GM12878 (cell line): ENCODE results near the gene RPL29. TPM values are rescaled to one million over a fixed set of nuclear protein-coding genes. Genes with fewer than 3 reads are reported as not detected.

ENCODE experiments used
- ATAC-seq: fragments of 200-7000 bp; cut with Tn5 transposase; 3 replicates; pipeline ENCODE4 v1.9.1; 2020; ENCODE audit warnings: mild to moderate bottlenecking, moderate library complexity
- BruUV-seq: library from RNA; stranded (reverse); fragments of 400-500 nt; replicated peaks from 2 replicates; lab custom pipeline; 2021; lab: Mats Ljungman, UMichigan
- CTCF ChIA-PET: fragments of 300-600 bp; sonication (Branson Sonifier 250); formaldehyde crosslinking; extraction: SDS; loops from one replicate; lab custom pipeline; 2021; ENCODE audit warnings: inconsistent platforms; lab: Yijun Ruan, JAX
- POLR2A ChIA-PET: fragments of 350-600 bp; formaldehyde crosslinking; extraction: SDS; loops from one replicate; lab custom pipeline; 2021; ENCODE audit warnings: inconsistent platforms; lab: Charles Lee
- RAD21 ChIA-PET: fragments of 300-600 bp; sonication (Branson Sonifier 250); formaldehyde crosslinking; loops from one replicate; lab custom pipeline; 2023; ENCODE audit warnings: antibody characterized with exemption; ENCODE audit not compliant: unreplicated experiment; lab: Charles Lee
- SMC1A ChIA-PET: fragments of 300-600 bp; sonication (Branson Sonifier 250); formaldehyde crosslinking; loops from one replicate; lab custom pipeline; 2023; ENCODE audit not compliant: unreplicated experiment, uncharacterized antibody; lab: Charles Lee
- DNase-seq: peaks from one replicate; pipeline ENCODE4 v3.0.0-alpha.2; 2011; ENCODE audit warnings: low read depth, low spot score
- FAIRE-seq: peaks from 3 replicates; lab custom pipeline; 2011; peaks lifted over from hg19 to GRCh38; lab: Jason Lieb, UNC
- H2AFZ ChIP-seq: 2 replicates; pipeline ENCODE4 v1.6.0; 2011; ENCODE audit warnings: low read depth, low read length, control low read depth; ENCODE audit not compliant: control insufficient read depth
- H3K27ac ChIP-seq: 2 replicates; pipeline ENCODE4 v1.5.1; 2011; ENCODE audit warnings: control low read depth; ENCODE audit not compliant: control insufficient read depth, insufficient read depth
- H3K27me3 ChIP-seq, 2 experiments: replicated peaks in 1 of 2; 2 replicates each; pipeline versions ENCODE4 v1.6.0 to v1.6.1; 2011; ENCODE audit warnings: low read length in 1 of 2; ENCODE audit not compliant: control insufficient read depth in 2 of 2, insufficient read depth in 2 of 2
- H3K36me3 ChIP-seq, 2 experiments: 2 replicates each; pipeline ENCODE4 v1.5.1; 2011; ENCODE audit warnings: low read length in 1 of 2; ENCODE audit not compliant: control insufficient read depth in 2 of 2, insufficient read depth in 2 of 2
- H3K4me1 ChIP-seq: 2 replicates; pipeline ENCODE4 v1.6.1; 2011; ENCODE audit warnings: mild to moderate bottlenecking, low read length, moderate library complexity, mixed read lengths; ENCODE audit not compliant: control insufficient read depth, insufficient read depth
- H3K4me2 ChIP-seq: 2 replicates; pipeline ENCODE4 v1.6.0; 2011; ENCODE audit warnings: control low read depth; ENCODE audit not compliant: control insufficient read depth, insufficient read depth
- H3K4me3 ChIP-seq: fragments of 200-600 bp; sonication (generic); 2 replicates; pipeline ENCODE4 v1.5.1; 2016
- H3K79me2 ChIP-seq: 2 replicates; pipeline ENCODE4 v1.6.0; 2011; ENCODE audit warnings: low read length; ENCODE audit not compliant: control insufficient read depth, insufficient read depth
- H3K9ac ChIP-seq: 2 replicates; pipeline ENCODE4 v1.8.0; 2011; ENCODE audit warnings: low read length, control low read depth, mixed read lengths; ENCODE audit not compliant: control insufficient read depth, insufficient read depth
- H3K9me3 ChIP-seq: replicated peaks from 3 replicates; pipeline ENCODE4 v1.5.1; 2011; ENCODE audit warnings: mild to moderate bottlenecking, low read length; ENCODE audit not compliant: control insufficient read depth, insufficient read depth
- H4K20me1 ChIP-seq: 2 replicates; pipeline ENCODE4 v1.6.0; 2011; ENCODE audit not compliant: control insufficient read depth, insufficient read depth
- ASH2L ChIP-seq: fragments of 300-600, 200-600 bp; sonication (generic); IDR thresholded peaks from 2 replicates; pipeline ENCODE4 v1.6.1; 2017; ENCODE audit warnings: low read depth, mild to moderate bottlenecking, borderline replicate concordance
- CBX3 ChIP-seq: fragments of 200-600 bp; sonication (generic); IDR thresholded peaks from 2 replicates; pipeline ENCODE4 v1.6.1; 2016; ENCODE audit warnings: low read depth, borderline replicate concordance
- CHD2 ChIP-seq: IDR thresholded peaks from 2 replicates; pipeline ENCODE4 v1.6.1; 2011; ENCODE audit warnings: low read depth, low read length, improper control_type of control experiment, borderline replicate concordance
- CREM ChIP-seq: IDR thresholded peaks from 2 replicates; pipeline ENCODE4 v1.6.1; 2014; ENCODE audit warnings: antibody characterized with exemption, low read depth
- CUX1 ChIP-seq: IDR thresholded peaks from 2 replicates; pipeline ENCODE4 v1.6.1; 2012; ENCODE audit warnings: improper control_type of control experiment, low read depth, low read length; ENCODE audit not compliant: insufficient replicate concordance
- E4F1 ChIP-seq: fragments of 450-650 bp; IDR thresholded peaks from 2 replicates; pipeline ENCODE4 v1.6.1; 2018; ENCODE audit warnings: borderline replicate concordance, mild to moderate bottlenecking; ENCODE audit not compliant: partially characterized antibody
- HCFC1 ChIP-seq: fragments of 150-350 bp; IDR thresholded peaks from 2 replicates; pipeline ENCODE4 v1.6.1; 2014; ENCODE audit warnings: low read length
- NKRF ChIP-seq: fragments of 450-650 bp; conservative IDR thresholded peaks from 2 replicates; pipeline ENCODE4 v1.6.1; 2017; ENCODE audit warnings: mild to moderate bottlenecking, moderate library complexity
- RAD21 ChIP-seq: IDR thresholded peaks from 2 replicates; pipeline ENCODE4 v1.6.1; 2011; ENCODE audit warnings: mild to moderate bottlenecking, low read depth, low read length, moderate library complexity; ENCODE audit not compliant: insufficient read depth
- YY1 ChIP-seq: IDR thresholded peaks from 2 replicates; pipeline ENCODE4 v1.6.1; 2011; ENCODE audit warnings: low read depth, mild to moderate bottlenecking, low read length
- ZSCAN29 ChIP-seq: fragments of 450-650 bp; IDR thresholded peaks from 2 replicates; pipeline ENCODE4 v1.6.1; 2017; ENCODE audit warnings: mild to moderate bottlenecking, moderate library complexity
- WGBS: methylation state at CpG from one replicate; pipeline ENCODE4 v1.1.6; 2016; ENCODE audit warnings: low lambda C conversion rate; ENCODE audit not compliant: insufficient replicate concordance, insufficient coverage; ENCODE audit errors: missing lambda C conversion rate; 5-methylcytosine and 5-hydroxymethylcytosine counted together
- in situ Hi-C: fragments of 300-500 bp; cut with MboI; formaldehyde crosslinking; loops from 9 replicates; pipeline ENCODE4 v1.14.3; 2018; ENCODE audit warnings: mixed read lengths
- intact Hi-C: fragments of 100-400 bp; cut with micrococcal nuclease; formaldehyde crosslinking; loops from one replicate; pipeline ENCODE4 v1.14.2; 2022; ENCODE audit not compliant: unreplicated experiment
- polyA plus RNA-seq, 11 experiments: library from polyadenylated mRNA; depleted of rRNA in 4 of 11; unstranded in 6 of 11; stranded (reverse) in 5 of 11; fragments of >200 nt; fragmentation: Nextera tagmentation in 4 of 11; fragmentation: Illumina TruSeq in 1 of 11; extraction: Ambion mirVana in 4 of 11; extraction: Trizol in 1 of 11; gene quantifications; 1 replicate in 1 of 11; 2 replicates in 10 of 11; pipeline versions ENCODE4 v1.2.1 to v1.2.3, GENCODE V29; 2011 to 2016; ENCODE audit warnings: inconsistent platforms in 2 of 11, missing spikeins in 2 of 11, low read depth in 1 of 11
- total RNA-seq, 4 experiments: library from RNA; depleted of rRNA in 3 of 4; stranded (reverse); fragments of >200 nt in 3 of 4; fragmentation: Illumina TruSeq in 1 of 4; extraction: Trizol in 1 of 4; gene quantifications; 2 replicates each; pipeline versions ENCODE4 v1.2.1 to v1.2.3, GENCODE V29; 2013 to 2021

Gene RPL29
- total and polyA plus RNA-seq, 10 of the 15 experiments (the other 5 are each of a cell fraction or from before 2014, with no cell fraction given) = 1,053 to 2,477 (median 1,657) TPM

GRCh38 chr3:51954105-51954504, 41.6 kb downstream of the RPL29 start (continued):
- TF ChIP-seq E4F1 (no peak), RAD21 (no peak), CHD2 (no peak)

- ChIA-PET POLR2A (no interaction called here), CTCF (interaction anchor here (1.2 to 1.6 kb wide), 4 partner anchors 11 to 29 kb away, joined by 4 to 5 read pairs (median 4); partner anchors contain the start of genes ABHD14B, PARP3 and RRP9)
- TF ChIP-seq ASH2L = no peak
- TF ChIP-seq CUX1 = no peak
- TF ChIP-seq CREM = no peak
- TF ChIP-seq CBX3 = no peak
- no peak for TF ChIP-seq ZSCAN29
- no peak for TF ChIP-seq YY1
- no peak for TF ChIP-seq HCFC1
- TF ChIP-seq NKRF = no peak
These were observed 42.2 kb downstream of the RPL29 start for GRCh38 chr3:51953445-51953844.

More at GRCh38 chr3:51953445-51953844, 42.2 kb downstream of the RPL29 start:
- no TSS peak for BruUV-seq
- Histone ChIP-seq H3K9ac (no peak overlapping the region), H3K9me3 (no peaks in the 10 kb centered on the region), H4K20me1 (no peaks in the 10 kb centered on the region), H3K4me2 (no peak overlapping the region), H3K79me2 (no peaks in the 10 kb centered on the region), H3K27ac (no peak overlapping the region), H3K4me3 (no peak overlapping the region), H3K27me3 (peaks cover 0 to 8% of the 10 kb centered on the region in 2 experiments; a peak in 3 of 4 replicates), H2AFZ (no peak overlapping the region), H3K36me3 (no peaks in the 10 kb centered on the region), H3K4me1 (no peaks in the 10 kb centered on the region)
- ATAC-seq = no peak
- WGBS = 63% methylated on average over 3 of the region's 3 CpGs
- ChIA-PET RAD21 (interaction anchor here (1.2 kb wide), 1 partner anchor 12 kb away, joined by 3 read pairs; the partner anchor contains the start of gene RRP9), SMC1A (interaction anchor here (0.6 kb wide), 1 partner anchor 293 kb away, joined by 3 read pairs; no protein-coding TSS in a partner anchor)
- in situ Hi-C loops (no loop called here), intact Hi-C loops (no loop called here)
- no peak for DNase-seq
- FAIRE-seq = no peak
